ENCODE results near the gene VTI1A. TPM values are rescaled to one million over a fixed set of nuclear protein-coding genes. Genes with fewer than 3 reads are reported as not detected.
"Not testable (repeated sequence)": the region's sequence is repeated elsewhere in the genome, so short reads cannot be mapped to it uniquely, and the experiment has no call there.

The VTI1A gene
- total and polyA plus RNA-seq, 9 donors, result 7.8 to 48.2 (median 20.0) TPM

DNA sequence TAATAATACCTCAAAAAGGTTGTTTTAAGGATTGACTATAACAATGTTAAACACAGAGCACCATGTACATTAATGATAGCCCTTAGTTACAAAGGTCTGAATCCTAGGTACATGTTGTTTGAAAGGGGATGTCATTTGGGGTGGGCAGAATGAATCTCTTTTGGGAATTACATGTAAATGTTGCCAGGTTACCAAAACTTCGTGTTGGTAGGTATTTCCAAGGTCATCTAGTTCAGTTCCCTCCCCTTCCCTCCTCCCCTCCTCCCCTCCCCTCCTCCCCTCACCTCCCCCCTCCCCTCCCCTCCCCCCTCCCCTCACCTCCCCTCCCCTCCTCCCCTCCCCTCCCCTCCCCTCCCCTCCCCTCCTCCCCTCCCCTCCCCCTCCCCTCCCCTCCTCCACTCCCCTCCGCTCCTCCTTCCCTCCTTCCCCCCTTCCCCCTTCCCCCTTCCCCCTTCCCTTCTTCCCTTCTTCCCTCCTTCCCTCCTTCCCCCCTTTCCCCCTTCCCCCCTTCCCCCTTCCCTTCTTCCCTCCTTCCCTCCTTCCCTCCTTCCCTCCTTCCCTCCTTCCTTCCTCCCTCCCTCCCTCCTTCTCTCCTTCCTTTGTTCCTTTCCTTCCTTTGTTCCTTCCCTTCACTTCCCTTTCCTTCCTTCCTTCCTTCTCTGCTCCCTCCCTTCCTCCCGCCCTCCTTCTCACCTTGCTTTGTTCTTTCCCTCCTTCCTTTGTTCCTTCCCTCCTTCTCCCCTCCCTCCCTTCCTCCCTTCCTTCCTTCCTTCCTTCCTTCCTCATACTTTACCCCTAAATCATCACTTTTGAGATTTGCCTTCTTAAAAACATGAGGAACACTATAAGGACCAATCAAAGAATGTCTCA is 8.1 kb downstream of the VTI1A start:
- no peak for TF ChIP-seq POLR2A (IDR thresholded peaks at IDR 0.05)
- TF ChIP-seq EP300 (IDR thresholded peaks at IDR 0.05), result no peak
- no peaks in the 10 kb centered on the region for H3K9me3 ChIP-seq
- H3K4me3 ChIP-seq, result no peak overlapping the region
- H3K36me3 ChIP-seq, result no peaks in the 10 kb centered on the region
- DNase-seq, result no peak
- H3K4me1 ChIP-seq (ENCODE audit: insufficient read depth), result no peaks in the 10 kb centered on the region
- intact Hi-C loops (cut with DNase I), result no loop called here
- H3K27me3 ChIP-seq, result no peaks in the 10 kb centered on the region
- WGBS, 3 donors, result 54 to 74% (median 59%) methylated on average over 2 to 3 of the region's 3 CpGs
- no peak overlapping the region for H3K27ac ChIP-seq

DNA sequence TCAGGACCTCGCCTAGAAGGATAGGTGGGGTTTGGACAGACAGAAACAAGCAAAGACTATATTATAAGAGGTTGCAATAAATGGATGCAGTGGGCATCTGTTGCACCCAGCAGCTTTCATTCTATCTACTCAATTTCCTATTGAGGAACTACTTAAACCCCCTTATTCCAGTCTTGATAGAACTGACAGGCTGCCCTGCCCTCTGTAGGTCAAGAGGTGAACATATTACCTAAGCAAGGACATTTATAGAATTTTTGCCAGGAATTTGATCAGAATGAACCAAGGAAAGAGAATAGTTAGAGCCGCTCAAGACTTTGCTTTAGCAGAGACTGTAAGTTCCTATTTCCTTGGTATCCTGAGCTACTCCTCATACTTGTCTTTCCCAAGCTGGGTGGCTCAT is 9.5 kb downstream of the VTI1A start:
- 95 to 98% (median 96%) methylated on average over 2 of the region's 2 CpGs for WGBS, 3 donors

DNA sequence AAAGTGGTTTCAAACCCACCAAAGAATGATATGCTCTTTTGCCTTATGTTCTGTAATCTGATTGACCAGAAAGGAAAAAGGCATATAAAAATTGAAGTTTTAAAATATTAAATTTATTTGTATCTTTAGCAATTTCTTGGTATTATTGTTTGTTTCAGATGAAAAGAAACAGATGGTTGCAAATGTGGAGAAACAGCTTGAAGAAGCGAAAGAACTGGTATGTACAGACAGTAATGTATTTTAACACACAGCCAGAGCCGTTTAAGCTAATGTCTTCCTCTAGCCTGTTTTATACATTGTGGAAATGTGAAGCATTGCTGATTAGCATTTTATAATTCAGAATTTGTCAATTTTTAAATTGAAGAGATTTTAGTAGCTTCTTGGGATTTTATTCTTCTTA is 13.4 kb downstream of the VTI1A start:
- WGBS, 3 donors, result 89 to 92% (median 91%) methylated on average over 2 of the region's 2 CpGs
- intact Hi-C loops (cut with DNase I), result no loop called here
- no peak for TF ChIP-seq POLR2A (IDR thresholded peaks at IDR 0.05)
- TF ChIP-seq, protein P1, sequence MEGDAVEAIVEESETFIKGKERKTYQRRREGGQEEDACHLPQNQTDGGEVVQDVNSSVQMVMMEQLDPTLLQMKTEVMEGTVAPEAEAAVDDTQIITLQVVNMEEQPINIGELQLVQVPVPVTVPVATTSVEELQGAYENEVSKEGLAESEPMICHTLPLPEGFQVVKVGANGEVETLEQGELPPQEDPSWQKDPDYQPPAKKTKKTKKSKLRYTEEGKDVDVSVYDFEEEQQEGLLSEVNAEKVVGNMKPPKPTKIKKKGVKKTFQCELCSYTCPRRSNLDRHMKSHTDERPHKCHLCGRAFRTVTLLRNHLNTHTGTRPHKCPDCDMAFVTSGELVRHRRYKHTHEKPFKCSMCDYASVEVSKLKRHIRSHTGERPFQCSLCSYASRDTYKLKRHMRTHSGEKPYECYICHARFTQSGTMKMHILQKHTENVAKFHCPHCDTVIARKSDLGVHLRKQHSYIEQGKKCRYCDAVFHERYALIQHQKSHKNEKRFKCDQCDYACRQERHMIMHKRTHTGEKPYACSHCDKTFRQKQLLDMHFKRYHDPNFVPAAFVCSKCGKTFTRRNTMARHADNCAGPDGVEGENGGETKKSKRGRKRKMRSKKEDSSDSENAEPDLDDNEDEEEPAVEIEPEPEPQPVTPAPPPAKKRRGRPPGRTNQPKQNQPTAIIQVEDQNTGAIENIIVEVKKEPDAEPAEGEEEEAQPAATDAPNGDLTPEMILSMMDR (IDR thresholded peaks at IDR 0.05), result no peak
- TF ChIP-seq EP300 (IDR thresholded peaks at IDR 0.05), result no peak
- Histone ChIP-seq H3K36me3 (no peaks in the 10 kb centered on the region), H3K4me1 (ENCODE audit: insufficient read depth) (no peaks in the 10 kb centered on the region), H3K27ac (no peak overlapping the region), H3K9me3 (no peaks in the 10 kb centered on the region), H3K27me3 (no peaks in the 10 kb centered on the region), H3K4me3 (no peak overlapping the region)
- DNase-seq, result no peak

More for the DNA sequence above, 9.5 kb downstream of the VTI1A start:
- no peaks in the 10 kb centered on the region for H3K4me1 ChIP-seq (ENCODE audit: insufficient read depth)
- H3K27me3 ChIP-seq, result no peaks in the 10 kb centered on the region
- no peaks in the 10 kb centered on the region for H3K36me3 ChIP-seq
- no peak overlapping the region for H3K27ac ChIP-seq
- DNase-seq, result no peak
- TF ChIP-seq POLR2A (IDR thresholded peaks at IDR 0.05) (no peak), EP300 (IDR thresholded peaks at IDR 0.05) (no peak)
- TF ChIP-seq, protein P1 (IDR thresholded peaks at IDR 0.05), result no peak
- no peak overlapping the region for H3K4me3 ChIP-seq
- no peaks in the 10 kb centered on the region for H3K9me3 ChIP-seq
- intact Hi-C loops (cut with DNase I), result no loop called here

DNA sequence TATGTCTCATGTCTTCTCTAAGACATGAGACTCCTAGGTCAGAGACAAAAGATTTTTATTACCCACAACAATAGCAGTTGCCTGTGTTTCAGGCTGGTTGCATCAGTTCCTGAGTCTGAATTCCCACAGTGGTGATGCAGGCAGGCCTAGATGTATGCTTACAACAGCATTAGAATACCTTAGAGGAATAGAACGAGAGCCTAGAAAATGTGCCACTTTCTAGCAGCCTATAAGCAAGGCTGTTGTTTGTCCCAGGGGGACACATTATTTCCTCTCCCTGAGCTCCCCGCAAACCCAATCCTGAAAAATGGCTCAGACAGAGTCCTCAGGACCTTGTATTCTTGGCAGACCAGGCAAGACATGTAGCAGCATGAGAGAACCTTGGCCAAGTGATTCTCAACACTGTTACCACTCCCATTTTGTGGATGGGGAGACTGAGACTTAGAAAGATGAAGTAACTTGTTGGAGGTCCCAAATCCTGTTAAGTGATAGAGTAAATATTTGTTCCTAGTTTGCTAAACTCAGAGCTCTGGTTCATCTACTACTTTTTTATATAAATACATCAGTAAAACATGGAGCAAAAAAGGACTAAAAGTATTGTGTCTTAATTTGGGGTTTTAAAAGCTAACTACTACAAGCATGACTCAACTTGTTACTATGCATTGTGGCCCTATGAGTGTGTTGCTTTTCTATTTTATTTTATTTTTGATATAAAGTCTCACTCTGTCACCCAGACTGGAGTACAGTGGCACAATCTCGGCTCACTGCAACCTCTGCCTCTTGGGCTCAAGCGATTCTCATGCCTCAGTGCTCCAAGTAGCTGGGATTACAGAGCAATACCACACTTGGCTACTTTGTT is 14.2 kb downstream of the VTI1A start:
- H3K4me3 ChIP-seq, result no peak overlapping the region
- DNase-seq, result no peak
- intact Hi-C loops (cut with DNase I), result no loop called here

DNA sequence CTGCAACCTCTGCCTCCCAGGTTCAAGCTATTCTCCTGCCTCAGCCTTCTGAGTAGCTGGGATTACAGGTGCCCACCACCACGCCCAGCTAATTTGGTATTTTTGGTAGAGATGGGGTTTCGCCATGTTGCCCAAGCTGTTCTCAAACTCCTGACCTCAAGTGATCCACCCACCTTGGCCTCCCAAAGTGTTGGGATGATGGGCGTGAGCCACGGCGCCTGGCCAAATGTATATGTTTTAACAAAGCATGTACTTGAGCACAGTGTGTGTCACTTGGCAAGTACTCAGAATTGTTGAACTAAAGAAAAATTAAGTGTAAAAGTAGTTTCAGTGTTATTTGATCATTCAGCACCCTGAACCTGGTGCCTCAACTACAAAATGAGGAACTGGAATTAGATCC is 17.1 kb downstream of the VTI1A start:
- H3K27ac ChIP-seq; H3K36me3 ChIP-seq; H3K4me3 ChIP-seq; H3K27me3 ChIP-seq; H3K4me1 ChIP-seq (ENCODE audit: insufficient read depth); intact Hi-C loops (cut with DNase I); H3K9me3 ChIP-seq; DNase-seq: not testable (repeated sequence)
- WGBS, 3 donors, result 97% methylated on average over 5 of the region's 5 CpGs

More for the DNA sequence above, 14.2 kb downstream of the VTI1A start:
- no peaks in the 10 kb centered on the region for H3K9me3 ChIP-seq
- no peaks in the 10 kb centered on the region for H3K4me1 ChIP-seq (ENCODE audit: insufficient read depth)
- TF ChIP-seq, protein P1 (IDR thresholded peaks at IDR 0.05), result no peak
- TF ChIP-seq EP300 (IDR thresholded peaks at IDR 0.05) (no peak), POLR2A (IDR thresholded peaks at IDR 0.05) (no peak)
- no peak overlapping the region for H3K27ac ChIP-seq
- no peaks in the 10 kb centered on the region for H3K27me3 ChIP-seq
- 95 to 99% (median 95%) methylated on average over 4 of the region's 4 CpGs for WGBS, 3 donors
- no peaks in the 10 kb centered on the region for H3K36me3 ChIP-seq

All from ovary (tissue), 9 donors.